DMS53 (cell line): Measurements from ENCODE around the gene HBA2.
A peak's percentile ranks its signal among the peaks of the same experiment; 100 is the strongest.
"Not testable (repeated sequence)": the region's sequence is repeated elsewhere in the genome, so short reads cannot be mapped to it uniquely, and the experiment has no call there.

ENCODE experiments used
- DNase-seq: peaks from one replicate; lab custom pipeline; 2025; lab: John Stamatoyannopoulos, UW

The HBA2 gene

DNA sequence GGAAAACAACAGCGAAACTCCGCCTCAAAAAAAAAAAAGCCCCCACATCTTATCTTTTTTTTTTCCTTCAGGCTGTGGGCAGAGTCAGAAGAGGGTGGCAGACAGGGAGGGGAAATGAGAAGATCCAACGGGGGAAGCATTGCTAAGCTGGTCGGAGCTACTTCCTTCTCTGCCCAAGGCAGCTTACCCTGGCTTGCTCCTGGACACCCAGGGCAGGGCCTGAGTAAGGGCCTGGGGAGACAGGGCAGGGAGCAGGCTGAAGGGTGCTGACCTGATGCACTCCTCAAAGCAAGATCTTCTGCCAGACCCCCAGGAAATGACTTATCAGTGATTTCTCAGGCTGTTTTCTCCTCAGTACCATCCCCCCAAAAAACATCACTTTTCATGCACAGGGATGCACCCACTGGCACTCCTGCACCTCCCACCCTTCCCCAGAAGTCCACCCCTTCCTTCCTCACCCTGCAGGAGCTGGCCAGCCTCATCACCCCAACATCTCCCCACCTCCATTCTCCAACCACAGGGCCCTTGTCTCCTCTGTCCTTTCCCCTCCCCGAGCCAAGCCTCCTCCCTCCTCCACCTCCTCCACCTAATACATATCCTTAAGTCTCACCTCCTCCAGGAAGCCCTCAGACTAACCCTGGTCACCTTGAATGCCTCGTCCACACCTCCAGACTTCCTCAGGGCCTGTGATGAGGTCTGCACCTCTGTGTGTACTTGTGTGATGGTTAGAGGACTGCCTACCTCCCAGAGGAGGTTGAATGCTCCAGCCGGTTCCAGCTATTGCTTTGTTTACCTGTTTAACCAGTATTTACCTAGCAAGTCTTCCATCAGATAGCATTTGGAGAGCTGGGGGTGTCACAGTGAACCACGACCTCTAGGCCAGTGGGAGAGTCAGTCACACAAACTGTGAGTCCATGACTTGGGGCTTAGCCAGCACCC lies 2.6 kb downstream of the HBA2 start:
- peak; percentile 45 for DNase-seq

DNA sequence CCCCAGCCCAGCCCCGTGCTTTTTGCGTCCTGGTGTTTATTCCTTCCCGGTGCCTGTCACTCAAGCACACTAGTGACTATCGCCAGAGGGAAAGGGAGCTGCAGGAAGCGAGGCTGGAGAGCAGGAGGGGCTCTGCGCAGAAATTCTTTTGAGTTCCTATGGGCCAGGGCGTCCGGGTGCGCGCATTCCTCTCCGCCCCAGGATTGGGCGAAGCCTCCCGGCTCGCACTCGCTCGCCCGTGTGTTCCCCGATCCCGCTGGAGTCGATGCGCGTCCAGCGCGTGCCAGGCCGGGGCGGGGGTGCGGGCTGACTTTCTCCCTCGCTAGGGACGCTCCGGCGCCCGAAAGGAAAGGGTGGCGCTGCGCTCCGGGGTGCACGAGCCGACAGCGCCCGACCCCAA lies 3.3 kb downstream of the HBA2 start:
- DNase-seq = not testable (repeated sequence)

DNA sequence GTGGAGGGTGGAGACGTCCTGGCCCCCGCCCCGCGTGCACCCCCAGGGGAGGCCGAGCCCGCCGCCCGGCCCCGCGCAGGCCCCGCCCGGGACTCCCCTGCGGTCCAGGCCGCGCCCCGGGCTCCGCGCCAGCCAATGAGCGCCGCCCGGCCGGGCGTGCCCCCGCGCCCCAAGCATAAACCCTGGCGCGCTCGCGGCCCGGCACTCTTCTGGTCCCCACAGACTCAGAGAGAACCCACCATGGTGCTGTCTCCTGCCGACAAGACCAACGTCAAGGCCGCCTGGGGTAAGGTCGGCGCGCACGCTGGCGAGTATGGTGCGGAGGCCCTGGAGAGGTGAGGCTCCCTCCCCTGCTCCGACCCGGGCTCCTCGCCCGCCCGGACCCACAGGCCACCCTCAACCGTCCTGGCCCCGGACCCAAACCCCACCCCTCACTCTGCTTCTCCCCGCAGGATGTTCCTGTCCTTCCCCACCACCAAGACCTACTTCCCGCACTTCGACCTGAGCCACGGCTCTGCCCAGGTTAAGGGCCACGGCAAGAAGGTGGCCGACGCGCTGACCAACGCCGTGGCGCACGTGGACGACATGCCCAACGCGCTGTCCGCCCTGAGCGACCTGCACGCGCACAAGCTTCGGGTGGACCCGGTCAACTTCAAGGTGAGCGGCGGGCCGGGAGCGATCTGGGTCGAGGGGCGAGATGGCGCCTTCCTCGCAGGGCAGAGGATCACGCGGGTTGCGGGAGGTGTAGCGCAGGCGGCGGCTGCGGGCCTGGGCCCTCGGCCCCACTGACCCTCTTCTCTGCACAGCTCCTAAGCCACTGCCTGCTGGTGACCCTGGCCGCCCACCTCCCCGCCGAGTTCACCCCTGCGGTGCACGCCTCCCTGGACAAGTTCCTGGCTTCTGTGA lies 4.1 kb downstream of the HBA2 start, which contains the start of gene HBA1:
Gene HBA1 (plus strand): TSS at position 204 of the 906 bp plus-strand sequence. CDS start 37 bp downstream, at position 241.
- not testable (repeated sequence) for DNase-seq

GRCh38 chr16:177394-177822 lies 4.7 kb downstream of the HBA2 start:
- peak; percentile 19 for DNase-seq

DNA sequence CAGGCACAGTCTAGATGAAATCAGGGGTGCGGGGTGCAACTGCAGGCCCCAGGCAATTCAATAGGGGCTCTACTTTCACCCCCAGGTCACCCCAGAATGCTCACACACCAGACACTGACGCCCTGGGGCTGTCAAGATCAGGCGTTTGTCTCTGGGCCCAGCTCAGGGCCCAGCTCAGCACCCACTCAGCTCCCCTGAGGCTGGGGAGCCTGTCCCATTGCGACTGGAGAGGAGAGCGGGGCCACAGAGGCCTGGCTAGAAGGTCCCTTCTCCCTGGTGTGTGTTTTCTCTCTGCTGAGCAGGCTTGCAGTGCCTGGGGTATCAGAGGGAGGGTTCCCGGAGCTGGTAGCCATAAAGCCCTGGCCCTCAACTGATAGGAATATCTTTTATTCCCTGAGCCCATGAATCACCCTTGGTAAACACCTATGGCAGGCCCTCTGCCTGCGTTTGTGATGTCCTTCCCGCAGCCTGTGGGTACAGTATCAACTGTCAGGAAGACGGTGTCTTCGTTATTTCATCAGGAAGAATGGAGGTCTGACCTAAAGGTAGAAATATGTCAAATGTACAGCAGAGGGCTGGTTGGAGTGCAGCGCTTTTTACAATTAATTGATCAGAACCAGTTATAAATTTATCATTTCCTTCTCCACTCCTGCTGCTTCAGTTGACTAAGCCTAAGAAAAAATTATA lies 5.4 kb downstream of the HBA2 start:
- DNase-seq = peak; percentile 68

GRCh38 chr16:178668-179015 lies 6.0 kb downstream of the HBA2 start:
- no peak for DNase-seq

GRCh38 chr16:179211-180092 lies 6.8 kb downstream of the HBA2 start:
- DNase-seq = no peak

DNA sequence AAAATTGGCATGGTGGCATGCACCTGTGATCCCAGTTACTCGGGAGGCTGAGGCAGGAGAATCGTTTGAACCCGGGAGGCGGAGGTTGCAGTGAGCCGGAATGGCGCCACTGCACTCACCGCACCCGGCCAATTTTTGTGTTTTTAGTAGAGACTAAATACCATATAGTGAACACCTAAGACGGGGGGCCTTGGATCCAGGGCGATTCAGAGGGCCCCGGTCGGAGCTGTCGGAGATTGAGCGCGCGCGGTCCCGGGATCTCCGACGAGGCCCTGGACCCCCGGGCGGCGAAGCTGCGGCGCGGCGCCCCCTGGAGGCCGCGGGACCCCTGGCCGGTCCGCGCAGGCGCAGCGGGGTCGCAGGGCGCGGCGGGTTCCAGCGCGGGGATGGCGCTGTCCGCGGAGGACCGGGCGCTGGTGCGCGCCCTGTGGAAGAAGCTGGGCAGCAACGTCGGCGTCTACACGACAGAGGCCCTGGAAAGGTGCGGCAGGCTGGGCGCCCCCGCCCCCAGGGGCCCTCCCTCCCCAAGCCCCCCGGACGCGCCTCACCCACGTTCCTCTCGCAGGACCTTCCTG lies 7.5 kb downstream of the HBA2 start, which contains the start of gene HBQ1:
Gene HBQ1 (plus strand): TSS at position 359 of the 575 bp plus-strand sequence. CDS start 28 bp downstream, at position 387.
- peak; percentile 57 for DNase-seq

GRCh38 chr16:180681-181564 lies 8.2 kb downstream of the HBA2 start:
- DNase-seq = peak; percentile 93

GRCh38 chr16:181565-182021 lies 8.9 kb downstream of the HBA2 start:
- DNase-seq = peak; percentile 60

- peak; percentile 25 for DNase-seq
Observed at GRCh38 chr16:183005-183404, 10.3 kb downstream of the HBA2 start.

DNA sequence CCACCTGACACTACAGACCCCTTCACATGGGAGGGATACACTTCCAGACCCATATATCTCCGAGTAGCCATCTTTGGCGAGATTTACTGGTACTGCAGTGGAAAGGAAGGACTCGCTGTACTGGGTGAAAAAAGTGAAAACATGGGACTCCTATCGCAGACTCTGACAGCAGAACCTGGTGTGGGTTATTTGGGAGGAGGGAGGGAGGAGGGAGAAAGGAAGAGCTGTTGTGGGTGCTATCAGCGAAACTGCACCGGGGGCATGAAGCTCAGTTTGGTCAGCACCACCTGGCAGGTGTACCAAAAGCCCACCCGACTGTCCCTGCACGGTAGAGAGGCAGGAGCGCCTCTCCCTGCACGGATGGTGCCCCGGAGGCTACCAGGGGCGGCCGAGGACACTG lies 12.5 kb downstream of the HBA2 start:
- no peak for DNase-seq

DNA sequence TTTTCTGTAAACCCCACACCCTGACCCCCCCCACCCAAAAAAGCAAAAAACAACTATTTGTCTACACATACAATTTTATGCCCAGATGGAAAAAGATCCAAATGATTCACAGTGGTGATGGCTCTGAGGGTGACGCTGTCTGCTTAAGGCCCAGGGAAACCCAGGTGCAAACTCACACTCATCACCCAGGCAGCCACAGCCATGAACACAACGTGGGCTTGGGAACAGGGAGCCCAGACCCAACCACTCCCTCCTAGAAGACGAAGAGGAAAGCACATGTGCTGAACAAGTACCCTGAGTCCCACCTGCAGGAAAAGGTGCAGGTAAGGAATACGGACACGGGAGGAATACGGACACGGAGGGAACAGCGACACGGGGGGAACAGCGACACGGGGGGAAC lies 13.0 kb downstream of the HBA2 start:
- DNase-seq = no peak

- DNase-seq = no peak
Observed at GRCh38 chr16:187330-187729, 14.7 kb downstream of the HBA2 start.

GRCh38 chr16:188674-189073 lies 16.0 kb downstream of the HBA2 start:
- DNase-seq = peak; percentile 43

DNA sequence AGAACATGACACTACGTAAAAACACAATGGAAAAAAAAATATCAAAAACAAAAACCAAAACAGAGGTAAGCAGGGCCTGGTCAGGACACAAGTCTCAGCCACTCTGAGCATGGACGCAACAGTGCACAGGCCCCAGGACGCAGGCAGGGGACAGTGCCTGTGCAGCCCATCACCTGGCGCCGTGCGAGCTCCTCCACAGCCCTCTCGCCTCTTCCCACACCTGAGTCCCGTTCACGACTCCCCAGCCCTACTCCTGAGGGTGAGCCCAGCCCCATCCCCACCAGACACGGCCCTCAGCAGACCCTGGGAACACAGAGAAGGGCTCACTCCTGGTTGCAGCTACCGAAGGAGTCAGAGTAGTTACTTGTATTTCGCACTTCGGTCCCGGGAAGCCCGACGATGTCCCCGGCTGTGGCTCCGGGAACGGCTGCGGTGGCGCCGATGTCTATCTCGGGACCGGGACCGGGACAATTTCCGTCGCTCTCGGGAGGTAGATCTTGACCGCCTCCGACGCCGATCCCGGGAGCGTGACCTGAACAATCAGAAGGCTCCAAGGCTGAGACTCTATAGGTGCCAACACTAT lies 17.0 kb downstream of the HBA2 start:
- no peak for DNase-seq

DNA sequence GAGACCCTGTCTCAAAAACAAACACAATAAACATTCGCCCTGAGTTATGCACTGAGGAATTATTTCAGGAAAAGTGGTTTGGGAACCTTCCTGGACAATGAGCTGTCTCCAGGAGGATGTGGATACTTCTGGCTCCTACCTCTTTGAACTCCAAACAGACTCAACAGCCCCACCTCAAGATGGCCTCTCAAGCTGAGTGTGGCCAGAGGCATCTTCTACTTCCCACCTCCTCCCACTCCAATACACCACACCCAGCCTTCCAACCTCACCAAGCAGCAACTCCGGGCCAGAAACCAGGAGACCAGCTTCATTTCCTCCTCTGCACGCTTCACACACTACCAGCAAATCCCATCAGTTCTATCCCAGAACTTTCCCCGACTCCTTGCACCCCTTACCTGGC lies 19.2 kb downstream of the HBA2 start:
- no peak for DNase-seq

DNA sequence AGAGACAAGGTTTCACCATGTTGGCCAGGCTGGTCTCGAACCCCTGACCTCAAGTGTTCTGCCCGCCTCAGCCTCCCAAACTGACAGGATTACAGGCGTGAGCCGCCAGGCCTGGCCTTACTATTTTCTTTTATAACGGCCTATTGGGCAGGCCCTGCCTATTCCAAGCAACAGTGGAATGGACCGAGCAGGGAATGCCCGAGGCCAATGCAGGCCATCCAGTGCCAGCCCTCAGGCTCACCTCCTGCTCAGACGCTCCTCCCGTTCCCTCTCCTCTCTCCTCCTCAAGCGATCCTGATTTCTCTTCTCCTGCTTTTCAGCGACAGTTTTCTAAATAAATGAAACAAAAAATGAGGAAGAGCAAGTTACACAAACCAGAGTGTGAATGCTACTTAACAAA lies 20.0 kb downstream of the HBA2 start:
- no peak for DNase-seq

GRCh38 chr16:193441-193840 lies 20.8 kb downstream of the HBA2 start:
- DNase-seq = no peak
